CD1c-positive myeloid dendritic cell (primary cell): ENCODE data around the gene ZNF320.
"Not testable (repeated sequence)": the region's sequence is repeated elsewhere in the genome, so short reads cannot be mapped to it uniquely, and the experiment has no call there.

Experiments used
- DNase-seq: peaks from one replicate; pipeline ENCODE4 v3.0.0-alpha.2; 2016; ENCODE audit errors: extremely low spot score

The ZNF320 gene

DNA sequence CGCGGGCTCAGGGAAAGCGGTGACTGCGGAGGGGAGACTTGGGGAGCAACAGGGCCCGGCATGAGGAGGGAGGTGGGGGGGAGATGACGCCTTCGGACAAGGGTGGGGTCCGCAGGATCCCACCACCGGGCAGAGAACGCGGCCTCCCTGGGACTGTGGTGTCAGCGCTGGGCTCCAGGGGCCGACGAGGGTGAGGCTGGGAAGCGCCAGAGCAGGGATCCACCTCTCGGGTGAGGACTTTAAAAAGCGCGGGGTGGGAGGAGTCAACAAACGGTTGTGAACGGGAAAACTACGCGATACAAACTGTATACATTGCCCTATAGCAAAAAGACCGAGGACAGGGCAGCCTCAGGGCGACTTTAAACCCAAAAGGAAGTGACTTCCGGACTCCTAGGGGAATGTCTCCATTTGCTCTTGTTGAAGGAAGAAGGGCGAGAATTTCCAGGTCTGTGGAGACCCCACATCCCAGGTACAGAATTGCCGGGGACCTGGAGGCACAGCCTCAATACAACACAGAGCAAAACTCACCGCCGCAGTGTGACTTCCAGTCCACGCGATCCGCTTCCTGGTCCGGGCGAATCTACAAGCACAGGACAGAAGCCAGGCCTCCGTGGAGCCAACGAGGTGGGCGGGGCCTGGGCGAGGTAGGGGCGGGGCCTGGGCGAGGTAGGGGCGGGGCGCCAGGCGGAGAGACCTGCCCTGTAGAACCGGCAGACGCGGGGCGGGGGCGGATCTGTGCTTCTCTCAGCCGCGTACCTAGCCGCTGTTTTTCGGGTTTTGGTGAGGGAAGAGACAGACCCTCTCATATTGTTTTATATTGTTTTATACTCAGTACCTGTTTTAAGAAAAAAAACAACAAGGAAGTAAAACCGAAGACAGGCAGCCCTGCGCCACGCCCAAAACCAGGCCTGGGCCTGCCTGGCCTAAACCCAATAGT is 25.7 kb upstream of the ZNF320 start, which contains the start of gene ZNF888:
TSS of gene ZNF888 (minus strand) at position 588 of the 937 bp plus-strand sequence. CDS start 5,555 bp downstream, outside the sequence.
- peak; percentile 91 for DNase-seq

DNA sequence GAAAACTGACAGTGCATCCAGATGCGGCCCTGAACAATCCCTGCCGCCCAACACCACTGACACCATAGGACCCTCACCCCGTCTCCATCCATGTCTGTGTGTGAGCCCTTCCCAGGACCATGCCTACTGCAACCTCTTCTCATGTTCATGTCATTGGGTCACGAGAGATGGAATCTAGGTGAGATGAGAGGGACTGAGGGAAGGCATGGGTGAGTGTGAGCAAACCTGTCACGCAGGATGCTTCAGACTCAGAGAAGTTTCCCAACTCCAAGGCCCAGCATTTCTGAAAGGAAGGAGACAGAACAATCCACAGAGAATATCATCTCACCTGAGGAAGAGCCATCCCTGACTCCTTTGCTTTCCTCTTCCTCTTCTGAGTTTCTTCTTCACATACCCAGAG is 20.1 kb upstream of the ZNF320 start:
- DNase-seq, result no peak

DNA sequence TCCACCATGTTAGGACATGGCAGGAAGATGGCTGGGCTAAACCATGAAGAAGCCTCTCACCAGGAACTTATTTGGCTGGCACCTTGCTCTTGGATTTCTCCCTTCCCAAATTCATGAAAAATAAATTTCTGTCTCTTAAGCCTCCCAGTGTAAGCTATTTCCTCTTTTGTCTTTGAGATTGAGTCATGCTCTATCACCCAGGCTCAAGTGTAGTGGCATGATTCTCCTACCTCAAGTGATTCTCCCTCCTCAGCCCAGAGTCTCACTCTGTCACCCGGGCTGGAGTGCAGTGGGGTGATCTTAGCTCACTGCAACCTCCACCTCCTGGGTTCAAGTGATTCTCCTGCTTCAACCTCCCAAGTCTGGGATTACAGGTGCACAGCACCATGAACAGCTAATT is 13.2 kb upstream of the ZNF320 start:
- peak; percentile 20 for DNase-seq

DNA sequence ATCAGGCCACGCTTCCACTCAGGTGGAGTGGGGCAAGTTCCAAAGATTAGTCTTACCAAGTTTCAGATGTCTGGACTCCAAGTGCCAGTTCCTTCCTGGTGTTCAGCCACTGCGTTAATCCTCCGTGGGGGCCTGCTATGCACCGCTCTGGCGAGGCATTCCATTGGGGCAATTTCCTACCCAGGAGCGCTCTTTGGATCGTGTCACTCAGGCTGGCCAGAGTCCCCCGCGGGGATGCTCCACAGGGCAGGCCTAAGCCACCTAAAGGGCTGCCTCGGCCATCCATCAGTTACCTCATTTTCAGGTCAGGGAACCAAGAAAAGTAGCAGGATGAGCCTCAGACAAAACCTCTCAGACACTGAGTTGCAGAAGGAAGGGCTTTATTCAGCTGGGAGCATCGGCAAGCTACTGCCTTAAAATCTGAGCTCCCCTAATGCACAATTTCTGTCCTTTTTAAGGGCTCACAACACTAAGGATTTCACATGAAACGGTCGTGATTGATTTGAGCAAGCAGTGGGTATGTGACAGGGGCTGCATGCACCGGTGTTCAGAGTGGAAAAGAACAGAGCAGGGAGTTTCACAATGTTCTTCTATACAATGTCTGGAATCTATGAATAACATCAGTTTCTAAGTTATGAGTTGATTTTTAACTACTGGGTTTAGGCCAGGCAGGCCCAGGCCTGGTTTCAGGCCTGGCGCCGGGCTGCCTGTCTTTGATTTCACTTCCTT is 6.8 kb upstream of the ZNF320 start:
- not testable (repeated sequence) for DNase-seq

DNA sequence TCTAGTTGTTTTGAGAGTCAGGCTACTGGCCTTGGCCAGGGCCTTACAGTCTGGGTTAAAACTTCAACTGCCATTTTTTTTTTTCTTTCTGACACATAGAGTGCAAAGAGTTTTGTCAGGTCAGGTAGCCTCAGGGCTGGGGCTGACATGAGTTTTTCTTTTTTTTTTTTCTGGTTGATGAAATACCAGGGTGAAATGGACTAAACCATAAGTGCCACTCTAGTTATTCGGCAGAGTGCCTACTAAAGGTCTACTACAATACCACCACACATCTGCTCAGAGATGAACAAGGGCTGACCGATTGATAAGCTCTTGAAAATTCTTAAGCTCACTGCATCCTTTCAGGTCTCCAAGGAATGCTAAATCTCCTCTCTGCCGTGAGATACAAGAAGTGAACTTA is 4.4 kb upstream of the ZNF320 start:
- no peak for DNase-seq

DNA sequence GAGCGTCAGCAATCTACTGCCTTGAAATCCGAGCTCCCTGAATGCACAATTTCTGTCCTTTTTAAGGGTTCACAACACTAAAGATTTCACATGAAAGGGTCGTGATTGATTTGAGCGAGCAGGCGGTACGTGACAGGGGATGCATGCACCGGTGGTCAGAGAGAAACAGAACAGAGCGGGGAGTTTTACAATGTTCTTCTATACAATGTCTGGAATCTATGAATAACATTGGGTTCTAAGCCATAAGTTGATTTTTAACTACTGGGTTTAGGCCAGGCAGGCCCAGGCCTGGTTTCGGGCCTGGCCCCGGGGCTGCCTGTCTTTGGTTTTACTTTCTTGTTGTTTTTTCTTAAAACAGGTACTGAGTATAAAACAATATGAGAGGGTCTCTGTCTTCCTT is 1.2 kb upstream of the ZNF320 start:
- DNase-seq, result not testable (repeated sequence)

DNA sequence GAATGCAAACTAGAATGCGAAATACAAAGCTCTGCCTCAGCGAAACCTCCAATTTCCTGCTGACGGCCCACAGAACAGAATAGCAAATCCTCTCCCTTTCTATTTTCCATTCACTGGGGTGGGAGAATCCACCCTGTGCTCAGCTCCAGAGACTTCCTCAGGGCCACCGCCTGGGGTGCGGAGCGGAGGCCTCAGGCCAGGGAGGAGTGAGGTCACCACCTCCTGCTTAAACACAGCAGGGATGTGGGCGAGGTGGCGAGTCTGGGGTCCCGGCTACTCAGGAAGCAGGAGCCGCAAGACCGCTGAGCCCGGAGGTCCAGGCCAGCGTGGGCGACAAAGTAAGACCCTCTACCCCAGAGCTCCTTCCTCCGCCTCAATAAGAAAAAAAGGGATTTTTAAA is 666 bp upstream of the ZNF320 start:
- no peak for DNase-seq

DNA sequence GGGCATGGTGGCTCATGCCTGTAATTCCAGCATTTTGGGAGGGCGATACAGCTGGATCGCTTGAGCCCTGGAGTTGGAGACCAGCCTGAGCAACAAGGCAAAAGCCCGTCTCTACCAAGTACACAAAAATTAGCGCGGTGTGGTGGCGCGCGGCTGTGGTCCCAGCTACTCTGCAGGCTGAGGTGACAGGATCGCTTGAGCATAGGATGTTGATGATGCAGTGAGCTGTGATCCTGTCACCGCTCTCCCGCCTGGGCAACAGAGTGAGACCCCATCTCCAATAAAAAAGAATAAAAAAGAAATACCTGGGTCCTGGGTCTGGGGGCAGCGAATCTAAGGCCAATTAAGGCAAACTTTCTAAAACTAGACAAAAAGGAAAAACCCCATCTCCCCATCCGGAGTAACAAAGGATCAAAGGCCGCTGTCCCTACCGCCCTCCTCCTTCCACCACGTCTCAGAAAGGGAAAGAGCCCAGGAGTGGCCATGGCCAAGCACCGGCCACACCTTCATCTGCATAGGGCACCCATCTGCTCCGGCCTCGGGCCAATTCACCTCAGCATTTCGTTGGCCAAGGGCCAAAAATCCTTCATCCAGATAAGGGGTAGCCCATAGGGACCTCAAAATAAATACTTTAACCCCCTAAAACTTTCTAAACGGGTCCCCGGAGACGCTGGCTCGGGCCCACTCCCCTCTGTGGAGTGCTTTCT is 851 bp downstream of the ZNF320 start:
- peak; percentile 1 for DNase-seq

DNA sequence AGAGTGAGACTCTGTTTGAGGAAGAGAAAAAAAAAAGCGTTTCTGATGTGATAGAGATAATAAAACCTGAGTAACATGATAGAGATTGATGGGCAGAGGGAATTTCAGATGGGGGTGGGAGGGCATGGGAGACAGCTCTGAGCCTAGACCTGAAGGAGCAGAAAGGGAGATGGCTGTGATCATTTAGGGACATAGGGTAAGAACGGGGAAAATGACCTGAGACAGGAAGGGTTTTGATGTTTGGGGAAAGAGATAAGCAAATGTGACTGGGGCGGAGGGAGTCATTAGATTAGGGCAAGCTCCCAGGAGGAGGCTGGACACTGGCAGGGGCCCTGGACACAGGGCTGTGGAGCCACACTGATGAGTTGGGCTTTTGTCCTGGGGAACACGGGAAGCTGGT is 6.1 kb downstream of the ZNF320 start:
- no peak for DNase-seq

DNA sequence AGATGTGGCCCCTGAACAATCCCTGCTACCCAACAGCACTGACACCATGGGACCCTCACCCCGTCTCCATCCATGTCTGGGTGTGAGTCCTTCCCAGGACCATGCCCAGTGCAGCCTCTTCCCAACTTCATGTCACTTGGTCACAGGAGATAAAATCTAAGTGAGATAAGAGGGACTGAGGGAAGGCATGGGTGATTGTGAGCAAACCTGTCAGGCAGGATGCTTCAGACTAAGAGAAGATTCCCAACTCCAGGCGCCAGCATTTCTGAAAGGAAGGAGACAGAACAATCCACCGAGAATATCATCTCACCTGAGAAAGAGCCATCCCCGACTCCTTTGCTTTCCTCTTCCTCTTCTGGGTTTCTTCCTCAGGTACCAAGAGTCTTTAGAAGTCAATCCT is 7.5 kb downstream of the ZNF320 start:
- no peak for DNase-seq

DNA sequence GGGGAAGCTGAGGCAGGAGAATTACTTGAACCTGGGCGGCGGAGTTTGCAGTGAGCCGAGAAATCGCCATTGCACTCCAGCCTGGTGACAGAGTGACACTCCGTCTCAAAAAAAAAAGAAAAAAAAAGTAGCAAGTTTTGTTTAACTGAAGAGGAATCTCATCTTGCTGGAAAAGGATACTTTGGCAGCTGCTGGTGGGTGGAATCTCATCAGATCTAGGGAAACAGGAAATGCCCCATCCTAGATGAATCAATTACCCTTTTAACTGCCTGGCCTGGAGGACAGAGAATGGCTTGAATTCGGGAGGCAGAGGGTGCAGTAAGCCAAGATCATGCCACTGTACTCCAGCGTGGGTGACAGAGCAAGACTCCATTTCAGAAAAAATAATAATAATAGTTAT is 8.4 kb downstream of the ZNF320 start:
- no peak for DNase-seq

DNA sequence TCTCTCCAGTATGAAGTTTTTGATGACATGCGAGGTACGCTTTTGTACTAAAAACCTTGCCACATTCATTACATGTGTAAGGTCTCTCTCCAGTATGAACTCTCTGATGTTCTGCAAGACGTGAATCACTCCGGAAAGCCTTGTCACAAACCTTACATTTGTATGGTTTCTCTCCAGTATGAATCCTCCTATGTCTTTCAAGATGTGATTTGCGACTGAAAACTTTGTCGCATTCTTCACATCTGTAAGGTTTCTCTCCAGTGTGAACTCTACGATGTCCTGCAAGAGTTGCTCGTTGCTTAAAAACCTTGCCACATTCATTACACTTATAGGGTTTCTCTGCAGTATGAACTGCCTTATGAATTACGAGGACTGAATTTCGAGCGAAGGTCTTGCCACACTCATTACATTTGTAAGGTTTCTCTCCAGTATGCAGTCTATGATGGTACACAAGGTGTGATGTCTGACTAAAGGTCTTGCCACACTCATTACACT is 16.5 kb downstream of the ZNF320 start:
- DNase-seq, result no peak

DNA sequence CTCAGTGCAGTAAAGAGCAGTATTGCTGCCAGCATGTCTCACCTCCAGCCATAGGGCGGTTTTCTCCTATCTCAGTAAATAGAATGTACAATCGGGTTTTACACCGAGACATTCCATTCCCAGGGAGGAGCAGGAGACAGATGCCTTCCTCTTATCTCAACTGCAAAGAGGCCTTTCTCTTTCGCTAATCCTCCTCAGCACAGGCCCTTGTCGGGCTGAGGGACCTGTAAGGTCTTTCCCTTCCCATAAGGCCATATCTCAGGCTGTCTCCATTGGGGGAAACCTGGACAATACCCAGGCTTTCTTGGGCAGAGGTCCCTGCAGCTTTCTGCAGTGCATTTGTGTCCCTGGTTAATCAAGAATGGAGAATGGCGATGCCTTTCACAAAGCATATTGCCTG is 24.4 kb downstream of the ZNF320 start:
- DNase-seq, result not testable (repeated sequence)

DNA sequence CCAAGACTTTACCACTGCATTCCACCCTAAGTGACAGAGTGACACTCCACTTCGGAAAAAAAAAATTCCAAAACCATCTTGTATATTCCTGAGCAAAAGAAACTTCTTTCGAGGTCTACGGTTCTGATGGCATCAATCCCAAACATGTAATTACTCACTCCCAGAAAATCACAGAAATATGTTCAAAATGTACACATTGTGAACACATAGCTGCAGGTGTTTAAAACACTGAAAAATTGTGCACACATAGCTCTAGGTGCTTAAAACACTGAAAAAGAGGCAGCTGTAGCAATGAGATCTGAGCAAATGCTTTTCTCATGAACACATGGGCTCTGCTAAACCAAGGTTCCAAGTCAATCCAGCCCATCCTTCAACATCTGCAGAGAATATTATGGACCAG is 26.0 kb downstream of the ZNF320 start:
- no peak for DNase-seq

DNA sequence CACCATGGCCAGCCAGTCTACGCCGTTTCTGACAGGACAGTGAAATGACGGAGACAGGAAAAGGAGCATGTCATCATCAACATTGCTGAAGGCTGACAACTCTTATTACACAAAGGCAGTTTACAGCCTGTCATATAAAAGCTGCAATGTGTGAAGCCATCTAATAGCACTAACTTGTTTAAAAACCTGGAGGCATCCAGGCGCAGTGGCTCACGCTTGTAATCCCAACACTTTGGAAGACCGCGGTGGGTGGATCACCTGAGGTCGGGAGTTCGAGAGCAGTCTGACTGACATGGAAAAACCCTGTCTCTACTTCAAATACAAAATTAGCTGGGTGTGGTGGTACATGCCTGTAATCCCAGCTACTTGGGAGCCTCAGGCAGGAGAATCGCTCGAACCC is 29.4 kb downstream of the ZNF320 start:
- DNase-seq, result not testable (repeated sequence)

DNA sequence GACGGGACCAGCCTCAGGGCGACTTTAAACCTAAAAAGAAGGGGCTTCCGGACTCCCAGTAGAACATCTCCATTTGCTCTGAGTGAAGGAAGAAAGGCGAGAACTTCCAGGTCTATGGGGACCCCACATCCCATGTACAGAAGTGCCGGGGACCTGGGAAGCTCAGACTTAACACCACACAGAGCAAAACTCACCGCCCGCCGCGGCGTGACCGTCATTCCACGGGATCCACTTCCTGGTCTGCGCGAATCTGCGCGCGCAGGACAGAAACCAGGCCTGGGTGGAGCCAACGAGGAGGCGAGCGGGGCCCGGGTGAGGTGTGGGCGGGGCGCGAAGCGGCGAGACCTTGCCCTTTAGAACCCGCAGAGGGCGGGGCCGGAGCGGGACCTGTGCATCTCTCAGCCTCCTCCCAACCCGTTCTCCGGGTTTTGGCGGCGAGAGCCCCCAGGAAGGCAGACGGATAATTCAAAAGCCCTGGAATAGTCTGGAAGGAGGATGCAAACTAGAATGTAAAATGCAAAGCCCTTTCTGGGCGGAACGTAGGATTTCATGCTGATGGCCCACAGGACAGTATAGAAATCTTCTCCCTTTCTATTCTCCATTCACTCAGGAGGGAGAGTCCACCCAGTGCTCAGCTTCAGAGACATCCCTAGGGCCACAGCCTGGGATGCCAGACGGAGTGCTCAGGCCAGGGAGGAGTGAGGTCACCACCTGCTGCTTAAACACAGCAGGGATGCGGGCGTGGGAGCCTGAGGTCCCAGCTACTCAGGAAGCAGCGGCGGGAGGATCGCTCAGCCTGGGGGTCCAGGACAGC is 39.9 kb downstream of the ZNF320 start, which contains the start of gene ZNF468:
TSS of gene ZNF468 (minus strand) at position 242 of the 814 bp plus-strand sequence. CDS start 3,347 bp downstream, outside the sequence.
- peak; percentile 82 for DNase-seq

DNA sequence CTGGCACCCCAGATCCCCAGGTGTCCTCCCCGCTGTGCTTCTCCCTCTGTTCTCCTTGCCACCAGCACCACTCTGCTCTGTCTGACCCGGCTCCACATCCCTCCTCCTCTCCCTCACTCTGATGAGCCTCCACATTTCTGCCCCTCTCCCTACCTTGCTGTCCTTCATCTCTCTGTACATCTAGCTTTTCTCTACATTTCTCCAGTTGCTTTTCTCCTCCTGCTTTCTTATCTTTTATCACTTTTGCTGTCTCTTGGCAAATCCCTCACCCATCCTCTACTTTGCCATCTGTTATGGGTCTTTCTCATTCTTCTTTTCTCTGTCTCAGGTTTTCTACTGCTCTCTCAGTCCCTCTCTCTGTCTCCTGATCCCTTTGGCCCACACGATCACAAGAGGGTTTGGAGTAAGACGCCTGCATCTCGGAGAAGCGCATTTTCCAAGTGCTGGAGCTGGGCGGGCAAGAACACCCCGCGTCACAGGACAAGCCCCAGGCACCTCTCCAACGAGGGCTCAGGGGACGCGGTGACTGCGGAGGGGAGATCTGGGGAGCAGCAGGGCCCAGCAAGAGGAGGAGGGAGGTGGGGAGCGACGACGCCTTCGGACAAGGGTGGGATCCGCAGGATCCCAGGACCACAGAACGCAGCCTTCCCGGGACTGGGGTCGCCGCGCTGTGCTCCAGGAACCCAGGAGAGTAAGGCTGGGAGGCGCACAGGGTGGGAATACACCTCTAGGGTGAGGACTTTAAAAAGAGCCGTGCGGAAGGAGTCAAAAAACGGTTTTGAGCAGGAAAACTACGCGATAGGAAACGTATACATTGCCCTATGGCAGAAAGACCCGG is 40.7 kb downstream of the ZNF320 start:
- peak; percentile 2 for DNase-seq
